GM18499 (cell line): Measurements from ENCODE around the gene DMRT1.
"Not testable (repeated sequence)": the region's sequence is repeated elsewhere in the genome, so short reads cannot be mapped to it uniquely, and the experiment has no call there.

ENCODE experiments used
- ATAC-seq: cut with Tn5 transposase; IDR thresholded peaks from one replicate; pipeline ENCODE4 v1.9.1; 2021; ENCODE audit warnings: moderate number of reproducible peaks; ENCODE audit not compliant: insufficient read depth, unreplicated experiment

The DMRT1 gene

DNA sequence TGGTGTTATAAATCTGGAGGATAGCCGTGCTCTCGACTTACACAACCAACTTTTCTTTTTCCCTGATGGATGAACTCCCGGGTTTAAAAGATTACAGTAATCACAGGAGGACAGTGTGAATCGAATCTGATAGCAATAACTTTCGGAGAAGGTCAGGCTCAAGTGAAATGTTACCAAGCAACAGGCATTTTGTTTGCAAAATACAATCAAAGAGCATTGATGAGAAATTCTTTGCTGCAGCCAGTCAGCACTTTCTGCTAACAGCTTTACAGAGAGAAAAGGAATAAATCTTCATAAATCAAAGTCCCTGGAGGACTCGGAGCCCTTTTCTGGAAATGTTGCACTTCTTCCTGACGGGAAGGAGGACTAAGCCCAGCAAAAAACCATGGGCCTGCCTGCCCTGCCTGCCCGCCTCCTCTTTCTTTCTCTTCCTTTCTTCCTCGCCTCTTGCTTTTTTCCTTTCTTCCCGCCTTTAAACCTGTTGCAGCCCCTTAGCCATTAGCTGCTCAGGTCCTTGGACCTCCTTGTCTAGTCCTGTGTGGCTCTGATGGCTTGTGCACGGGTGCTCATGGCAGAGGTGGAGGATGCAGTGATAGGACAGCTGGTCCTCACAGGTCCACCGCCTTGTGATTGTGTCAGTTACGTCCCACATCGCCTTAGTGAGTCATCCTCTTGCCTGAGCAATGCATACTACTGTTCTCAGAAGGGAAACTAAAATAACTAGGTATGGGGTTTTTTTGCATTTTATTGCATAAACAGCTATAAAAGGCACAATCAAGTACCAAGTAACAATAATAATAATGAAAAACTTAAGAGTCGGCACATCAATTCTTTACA, 141.1 kb downstream of the DMRT1 start:
- no peak for ATAC-seq

DNA sequence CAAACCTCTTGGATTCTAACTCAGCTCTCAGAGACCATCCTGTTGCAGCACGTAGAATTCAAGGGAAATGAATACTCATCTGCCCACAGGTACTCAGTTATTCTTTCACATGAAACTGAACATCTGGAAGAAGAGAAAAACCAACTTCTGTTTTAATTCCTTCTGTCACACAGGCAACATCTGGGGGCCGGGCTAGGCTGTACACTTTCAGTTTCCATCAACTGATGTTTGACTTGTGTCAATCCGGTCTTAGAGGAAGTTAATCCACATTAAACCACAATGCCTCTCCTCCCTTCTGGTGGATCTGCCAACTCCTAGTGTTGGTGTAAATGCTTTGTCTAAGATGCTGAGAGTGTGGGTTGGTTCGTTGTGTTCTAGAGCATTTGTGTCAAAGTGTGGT, 152.5 kb downstream of the DMRT1 start:
- ATAC-seq, result peak; percentile 56

DNA sequence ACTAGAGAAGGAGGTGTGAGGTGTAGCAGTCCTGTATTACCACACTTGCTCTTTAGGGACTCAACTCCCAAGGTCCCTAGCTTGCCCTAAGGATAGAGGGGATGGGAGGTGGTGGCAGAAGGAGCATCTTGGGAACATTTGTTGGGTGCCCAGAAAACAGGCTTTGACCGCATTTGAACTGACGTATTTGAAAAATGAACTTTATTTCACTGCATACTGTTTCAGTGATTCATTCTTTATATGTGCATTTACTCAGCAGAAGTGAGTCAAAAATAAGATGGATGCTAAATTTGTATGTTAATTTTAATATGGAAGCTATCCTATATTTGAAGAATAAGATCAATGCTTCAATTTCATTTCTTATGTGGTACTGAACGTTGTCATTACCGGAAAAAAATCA, 153.7 kb downstream of the DMRT1 start:
- ATAC-seq, result no peak

DNA sequence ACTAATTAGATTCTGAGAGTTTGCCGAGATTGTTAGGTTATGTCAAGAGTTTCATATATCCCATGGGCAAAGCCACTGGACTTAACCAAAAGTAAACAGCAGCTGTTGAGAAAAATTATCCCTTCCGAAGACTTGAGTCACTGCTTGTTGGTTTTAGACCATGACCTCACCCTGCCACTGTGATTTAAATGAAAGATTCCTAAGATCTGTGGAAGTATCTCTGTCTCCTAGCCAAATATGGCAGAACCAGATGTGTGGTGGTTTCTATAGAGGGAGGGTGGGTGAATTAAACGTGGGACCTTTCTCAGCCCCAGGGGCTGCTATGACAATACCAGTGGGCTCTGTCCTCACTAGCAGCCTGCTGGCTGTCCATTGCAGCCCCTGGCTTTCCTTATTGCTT, 154.3 kb downstream of the DMRT1 start:
- no peak for ATAC-seq

DNA sequence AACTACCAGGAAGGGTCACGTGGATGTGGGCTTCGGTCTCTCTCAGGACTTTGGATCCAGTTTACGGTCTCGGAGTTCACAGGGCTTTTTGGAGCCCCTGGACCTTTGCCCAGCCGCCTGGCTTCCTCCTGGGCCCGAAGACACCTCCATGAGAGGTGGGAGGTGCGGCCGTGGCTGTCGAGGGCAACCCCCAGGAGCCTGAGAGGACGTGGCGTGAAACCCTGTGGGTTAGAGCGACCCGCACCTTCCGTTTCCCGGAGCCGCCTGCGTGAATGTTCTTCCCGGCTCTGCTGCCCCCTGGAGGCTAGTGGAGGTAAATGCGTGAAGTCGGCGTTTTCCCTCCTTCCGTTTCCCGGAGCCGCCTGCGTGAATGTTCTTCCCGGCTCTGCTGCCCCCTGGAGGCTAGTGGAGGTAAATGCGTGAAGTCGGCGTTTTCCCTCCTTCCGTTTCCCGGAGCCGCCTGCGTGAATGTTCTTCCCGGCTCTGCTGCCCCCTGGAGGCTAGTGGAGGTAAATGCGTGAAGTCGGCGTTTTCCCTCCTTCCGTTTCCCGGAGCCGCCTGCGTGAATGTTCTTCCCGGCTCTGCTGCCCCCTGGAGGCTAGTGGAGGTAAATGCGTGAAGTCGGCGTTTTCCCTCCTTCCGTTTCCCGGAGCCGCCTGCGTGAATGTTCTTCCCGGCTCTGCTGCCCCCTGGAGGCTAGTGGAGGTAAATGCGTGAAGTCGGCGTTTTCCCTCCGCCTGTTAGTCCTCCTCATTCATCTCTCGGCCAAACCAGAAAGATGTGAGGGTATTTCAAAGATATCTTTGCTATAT, 157.0 kb downstream of the DMRT1 start:
- ATAC-seq, result not testable (repeated sequence)

DNA sequence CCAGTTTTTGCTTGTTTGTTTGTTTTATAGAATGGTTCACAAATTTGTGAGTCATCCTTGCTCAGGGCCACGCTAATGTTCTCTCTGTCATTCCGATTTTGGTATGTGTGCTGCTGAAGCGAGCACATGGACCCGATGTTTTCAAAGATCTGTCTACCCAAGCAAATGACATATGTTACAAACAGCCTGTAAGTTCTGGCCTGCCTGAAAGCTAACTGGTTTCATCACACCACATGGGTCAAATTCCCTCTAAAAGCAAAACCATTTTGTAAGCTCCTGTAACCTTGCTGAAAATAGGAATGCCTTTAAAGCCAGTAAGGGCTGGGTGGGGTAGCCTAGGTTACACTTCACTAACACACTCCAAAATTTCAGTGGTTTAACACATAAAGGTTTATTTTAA, 160.3 kb downstream of the DMRT1 start:
- no peak for ATAC-seq

DNA sequence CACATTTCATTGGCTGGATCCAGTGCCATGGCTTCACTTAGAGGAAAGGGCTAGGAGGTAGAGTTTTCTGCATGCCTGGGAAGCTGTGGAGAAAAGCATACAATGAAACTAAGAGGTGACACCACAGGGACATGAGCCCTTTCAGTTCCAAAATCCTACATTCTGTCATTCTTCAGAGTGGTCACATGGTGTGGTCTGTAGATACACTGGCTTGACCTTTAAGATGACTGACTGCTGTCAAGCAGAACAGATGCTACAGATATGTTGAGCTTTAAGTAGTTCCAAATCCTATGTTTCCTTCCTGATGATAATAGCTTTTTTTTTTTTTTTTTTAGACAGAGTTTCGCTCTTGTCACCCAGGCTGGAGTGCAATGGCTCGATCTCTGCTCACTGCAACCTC, 161.2 kb downstream of the DMRT1 start:
- no peak for ATAC-seq

DNA sequence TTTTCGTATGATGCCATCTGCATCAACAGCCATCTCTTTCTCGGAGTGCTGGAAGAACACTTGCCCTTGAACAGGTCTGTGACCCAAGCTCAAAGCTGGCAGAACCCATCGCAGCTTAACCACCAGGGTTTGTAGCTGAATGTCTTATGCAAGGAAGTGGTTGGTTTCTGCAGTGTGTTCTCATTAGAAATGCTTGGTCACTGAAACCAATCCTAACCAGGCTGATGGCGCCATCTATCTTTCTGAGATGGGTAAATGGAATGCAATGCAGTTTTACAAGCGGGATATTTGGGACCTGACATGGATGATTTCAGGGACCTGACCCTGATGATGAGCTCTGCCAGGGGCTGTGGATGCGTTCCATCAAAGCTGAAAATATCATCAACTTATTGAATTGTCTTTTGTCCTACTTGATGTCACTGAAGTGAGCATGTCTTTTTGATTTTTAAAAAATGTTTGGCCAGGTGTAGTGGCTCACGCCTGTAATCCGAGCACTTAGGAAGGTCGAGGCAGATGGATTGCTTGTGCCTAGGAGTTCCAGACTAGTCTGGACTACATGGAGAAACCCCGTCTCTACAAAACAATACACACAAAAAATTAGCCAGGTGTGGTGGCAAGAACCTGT, 163.7 kb downstream of the DMRT1 start:
- ATAC-seq, result no peak

DNA sequence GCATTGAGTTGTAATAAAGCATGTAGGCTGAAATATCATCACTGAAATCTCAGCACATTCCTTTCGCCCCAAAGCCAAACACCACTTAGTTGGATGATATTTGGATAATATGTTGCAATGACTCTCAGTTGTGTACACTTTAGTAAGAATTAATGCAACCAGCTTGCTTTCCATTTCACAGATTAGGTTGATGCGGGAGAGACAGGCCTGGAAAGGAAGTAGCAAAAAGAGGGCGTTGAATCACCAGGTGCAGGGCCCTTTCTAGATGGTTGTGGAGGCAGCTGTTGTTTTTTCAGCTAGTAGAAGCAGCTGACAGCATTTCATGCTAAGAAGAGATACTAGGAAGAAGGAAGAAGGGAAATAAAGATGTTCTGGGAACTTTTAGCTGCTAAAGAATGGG, 165.8 kb downstream of the DMRT1 start:
- no peak for ATAC-seq

DNA sequence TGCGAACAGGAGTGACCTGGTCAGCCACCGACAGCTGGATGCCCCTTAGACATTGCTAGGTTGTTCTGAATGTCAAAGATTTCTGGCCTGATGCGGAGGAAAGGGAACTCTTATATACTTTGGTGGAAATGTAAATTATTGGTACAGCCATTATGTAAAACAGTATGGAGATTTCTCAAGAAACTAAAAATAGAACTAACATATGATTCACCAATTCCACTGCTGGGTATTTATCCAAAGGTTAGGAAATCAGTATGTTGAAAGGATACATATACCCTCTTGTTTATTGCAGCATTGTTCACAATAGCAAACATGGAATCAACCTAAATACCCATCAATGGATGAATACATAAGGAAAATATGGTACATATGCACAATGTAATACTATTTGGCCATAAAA, 166.7 kb downstream of the DMRT1 start:
- ATAC-seq, result no peak

DNA sequence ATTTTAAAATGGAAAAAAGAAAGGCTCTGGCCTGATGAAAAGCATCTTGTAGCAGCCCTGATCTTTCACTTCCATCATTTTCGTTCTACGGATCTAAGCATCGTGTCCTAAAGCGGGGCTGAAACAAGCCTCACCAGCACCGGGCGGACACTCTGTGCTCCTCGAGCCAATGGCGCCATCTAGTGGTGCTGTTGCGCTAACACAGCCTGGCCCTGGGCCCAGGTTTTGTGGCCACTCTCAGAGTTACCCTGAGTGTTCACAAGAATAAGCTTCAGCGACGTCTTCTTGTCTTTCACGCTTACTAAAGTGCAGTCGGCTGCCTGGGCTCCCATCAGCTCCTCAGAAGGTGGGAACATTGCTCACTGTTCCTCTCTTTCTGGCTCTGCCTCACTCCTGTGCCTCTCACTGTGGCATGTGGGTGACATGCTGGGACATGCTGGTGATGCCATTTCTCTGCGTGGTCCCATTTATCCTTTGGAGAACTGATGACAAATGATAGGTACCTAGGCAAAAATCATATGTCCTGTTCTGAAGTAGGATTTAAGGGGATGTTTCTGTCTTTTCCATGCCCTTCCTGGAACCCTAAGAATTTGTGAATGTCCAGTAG, 167.7 kb downstream of the DMRT1 start:
- peak; percentile 87 for ATAC-seq

DNA sequence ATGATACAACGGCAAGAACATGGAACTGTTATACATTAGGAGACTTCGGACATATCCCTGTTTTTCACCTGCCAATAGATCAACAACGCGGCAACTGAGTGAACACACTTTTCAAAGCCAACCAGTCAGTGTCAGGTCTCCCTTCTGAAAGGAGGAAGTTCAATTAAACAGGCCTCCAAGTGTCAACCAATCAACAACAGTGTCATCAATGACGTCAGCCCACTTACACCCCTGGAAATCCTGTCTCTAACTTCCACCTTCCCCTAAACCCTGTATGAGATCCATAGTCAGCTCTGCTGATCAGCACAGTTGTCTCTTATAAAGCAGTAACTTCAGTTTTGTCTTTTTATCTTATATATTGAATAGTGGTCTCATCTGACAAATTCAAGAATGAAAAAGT, 171.5 kb downstream of the DMRT1 start:
- ATAC-seq, result no peak

DNA sequence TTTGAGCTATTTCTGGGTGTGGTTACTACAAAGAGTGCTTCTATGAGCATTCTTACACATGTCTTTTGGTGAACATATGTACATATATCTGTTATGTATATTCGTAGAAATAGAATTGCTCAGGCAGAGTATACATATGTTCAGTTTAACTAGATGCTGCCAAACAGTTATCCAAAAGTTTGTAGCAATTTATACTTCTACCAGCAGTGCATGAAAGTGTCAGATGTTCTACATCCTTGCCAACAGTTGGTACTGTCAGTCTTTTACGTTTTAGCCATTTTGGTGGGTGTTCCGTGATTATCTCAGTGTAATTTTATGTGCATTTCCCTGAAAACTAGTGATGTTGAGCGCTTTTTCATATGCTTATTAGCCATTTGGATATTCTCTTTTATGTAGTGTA, 172.7 kb downstream of the DMRT1 start:
- no peak for ATAC-seq

DNA sequence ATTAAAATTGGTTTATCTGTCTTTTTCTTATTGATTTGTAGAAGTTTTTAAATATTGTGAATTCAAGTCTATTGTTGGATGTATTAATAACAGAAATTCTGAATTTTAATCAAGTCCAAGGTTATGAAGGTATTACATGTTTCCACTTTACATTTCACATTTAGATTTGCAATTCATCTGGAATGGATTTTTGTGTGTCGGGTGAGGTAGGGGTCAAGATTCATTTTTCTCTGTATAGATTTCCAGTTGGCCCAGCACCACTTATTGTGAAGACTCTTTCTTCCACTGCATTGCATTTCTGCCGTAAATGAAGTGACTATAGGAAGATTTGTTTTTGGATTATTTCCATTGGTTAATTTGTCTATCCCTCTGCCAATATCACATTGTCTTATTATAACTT, 173.1 kb downstream of the DMRT1 start:
- ATAC-seq, result no peak

DNA sequence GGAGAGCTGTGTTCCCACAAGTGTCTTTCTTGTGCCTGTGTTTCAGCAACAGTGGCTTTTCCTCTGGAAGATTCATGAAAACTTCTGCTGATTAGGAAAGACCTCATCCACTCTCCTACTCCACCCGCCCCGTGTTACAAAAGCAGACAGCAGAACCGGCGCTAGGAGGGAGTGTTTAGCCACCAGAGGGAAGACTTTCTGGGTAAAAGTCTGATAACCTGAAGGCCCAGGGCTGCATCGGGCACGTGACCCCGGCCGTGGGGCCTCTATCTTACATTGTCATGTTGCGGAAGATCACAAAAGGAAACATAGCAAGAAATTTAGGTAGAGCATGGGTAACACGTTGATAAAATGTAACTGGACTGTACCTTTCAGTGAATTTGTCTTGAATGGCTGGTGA, 176.6 kb downstream of the DMRT1 start:
- no peak for ATAC-seq
